Measurements from ENCODE around the gene PROX2.

PROX2 gene

GRCh38 chr14:74913393-74913910 is 37.5 kb upstream of the PROX2 start:
- Mint-ChIP-seq H3K9me3 (no peaks in the 10 kb centered on the region), H3K4me1 (no peaks in the 10 kb centered on the region), H3K27me3 (no peaks in the 10 kb centered on the region), H3K4me3 (no peak overlapping the region), H3K36me3 (no peaks in the 10 kb centered on the region), H3K27ac (no peak overlapping the region)
- DNase-seq (ENCODE audit: low spot score in 2 of 2) (no peak), ATAC-seq (ENCODE audit: low read depth) (no peak)

DNA sequence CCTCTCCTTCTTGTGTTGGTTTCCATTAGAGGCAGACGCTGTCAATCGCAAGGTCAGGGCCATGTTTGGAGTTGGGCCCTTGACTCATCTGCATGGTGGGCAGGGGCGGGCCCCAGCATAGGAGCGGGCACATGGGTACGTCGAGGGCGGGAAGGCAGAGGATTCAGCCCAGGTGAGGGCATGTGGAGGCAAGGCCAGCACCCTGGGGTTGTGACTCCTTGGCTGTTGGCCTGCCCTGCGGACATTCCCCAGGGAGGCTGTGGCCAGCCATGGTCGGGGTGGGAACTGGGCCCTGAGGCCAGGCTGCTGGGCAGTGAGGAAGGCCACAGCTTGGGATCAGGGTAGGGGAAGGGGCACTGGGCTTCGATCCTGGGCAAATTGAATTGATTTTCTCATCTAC is 36.9 kb upstream of the PROX2 start:
- H3K9me3 Mint-ChIP-seq = no peaks in the 10 kb centered on the region
- no peak overlapping the region for H3K4me3 Mint-ChIP-seq
- peaks cover under 1% of the 10 kb centered on the region for H3K4me1 Mint-ChIP-seq
- ATAC-seq (ENCODE audit: low read depth) (no peak), DNase-seq (ENCODE audit: low spot score in 2 of 2) (no peak)
- no peaks in the 10 kb centered on the region for H3K27me3 Mint-ChIP-seq
- H3K27ac Mint-ChIP-seq = no peak overlapping the region
- H3K36me3 Mint-ChIP-seq = no peaks in the 10 kb centered on the region

GRCh38 chr14:74912111-74912510 is 36.2 kb upstream of the PROX2 start:
- H3K36me3 Mint-ChIP-seq = no peaks in the 10 kb centered on the region
- DNase-seq (ENCODE audit: low spot score in 2 of 2) (no peak), ATAC-seq (ENCODE audit: low read depth) (no peak)
- H3K27ac Mint-ChIP-seq = no peak overlapping the region
- no peaks in the 10 kb centered on the region for H3K27me3 Mint-ChIP-seq
- H3K4me1 Mint-ChIP-seq = peaks cover 7% of the 10 kb centered on the region
- no peak overlapping the region for H3K4me3 Mint-ChIP-seq
- no peaks in the 10 kb centered on the region for H3K9me3 Mint-ChIP-seq

- peaks cover 8% of the 10 kb centered on the region for H3K4me1 Mint-ChIP-seq
- no peak overlapping the region for H3K4me3 Mint-ChIP-seq
- H3K36me3 Mint-ChIP-seq = no peaks in the 10 kb centered on the region
- ATAC-seq (ENCODE audit: low read depth) (no peak), DNase-seq (ENCODE audit: low spot score in 2 of 2) (no peak)
- no peak overlapping the region for H3K27ac Mint-ChIP-seq
- H3K9me3 Mint-ChIP-seq = no peaks in the 10 kb centered on the region
- no peaks in the 10 kb centered on the region for H3K27me3 Mint-ChIP-seq
These were observed 35.8 kb upstream of the PROX2 start for GRCh38 chr14:74911704-74912103.

DNA sequence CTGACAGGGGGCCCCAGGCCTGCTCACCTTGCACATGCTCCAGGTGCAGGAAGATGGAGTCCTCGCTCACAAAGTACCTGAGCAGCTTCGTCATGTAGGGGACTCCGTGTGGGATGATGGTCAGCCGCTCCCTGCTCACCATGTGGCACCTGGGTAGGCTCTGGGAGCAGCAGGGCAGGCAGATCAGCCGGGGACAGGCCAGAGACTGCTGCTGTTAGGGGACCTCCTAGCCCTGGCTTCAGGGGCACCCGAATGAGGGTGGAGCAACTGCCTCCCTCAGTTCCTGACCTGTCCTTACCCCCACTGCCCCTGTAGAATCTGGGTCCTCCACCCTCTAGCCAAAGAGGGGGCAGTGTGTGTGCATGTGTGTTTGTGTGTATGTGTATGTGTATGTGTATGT is 35.3 kb upstream of the PROX2 start:
- no peak for DNase-seq (ENCODE audit: low spot score in 2 of 2)
- H3K36me3 Mint-ChIP-seq = no peaks in the 10 kb centered on the region
- ATAC-seq (ENCODE audit: low read depth) = no peak
- H3K4me3 Mint-ChIP-seq = no peak overlapping the region
- H3K4me1 Mint-ChIP-seq = peaks cover 8% of the 10 kb centered on the region
- no peak overlapping the region for H3K27ac Mint-ChIP-seq
- H3K9me3 Mint-ChIP-seq = no peaks in the 10 kb centered on the region
- no peaks in the 10 kb centered on the region for H3K27me3 Mint-ChIP-seq

DNA sequence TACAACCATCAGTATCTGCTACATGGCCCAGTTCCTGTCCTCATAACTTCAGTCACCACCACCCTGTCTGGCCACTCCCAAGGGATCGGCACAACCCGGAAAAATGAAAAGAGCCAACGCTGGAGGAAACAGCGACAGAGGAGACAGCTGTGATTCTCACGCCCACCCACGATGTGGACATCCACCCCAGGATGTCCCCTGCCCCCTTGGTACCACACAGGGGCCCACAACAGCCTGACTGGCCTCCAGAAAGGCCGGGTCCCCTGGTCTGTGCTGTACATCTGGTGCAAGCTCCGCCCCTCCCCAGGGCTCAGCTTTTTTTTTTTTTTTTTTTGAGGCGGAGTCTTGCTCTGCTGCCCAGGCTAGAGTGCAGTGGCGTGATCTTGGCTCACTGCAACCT is 34.6 kb upstream of the PROX2 start:
- H3K4me3 Mint-ChIP-seq = no peak overlapping the region
- H3K27ac Mint-ChIP-seq = no peak overlapping the region
- H3K4me1 Mint-ChIP-seq = peaks cover 8% of the 10 kb centered on the region
- H3K9me3 Mint-ChIP-seq = no peaks in the 10 kb centered on the region
- DNase-seq (ENCODE audit: low spot score in 2 of 2) (no peak), ATAC-seq (ENCODE audit: low read depth) (no peak)
- no peaks in the 10 kb centered on the region for H3K27me3 Mint-ChIP-seq
- no peaks in the 10 kb centered on the region for H3K36me3 Mint-ChIP-seq

DNA sequence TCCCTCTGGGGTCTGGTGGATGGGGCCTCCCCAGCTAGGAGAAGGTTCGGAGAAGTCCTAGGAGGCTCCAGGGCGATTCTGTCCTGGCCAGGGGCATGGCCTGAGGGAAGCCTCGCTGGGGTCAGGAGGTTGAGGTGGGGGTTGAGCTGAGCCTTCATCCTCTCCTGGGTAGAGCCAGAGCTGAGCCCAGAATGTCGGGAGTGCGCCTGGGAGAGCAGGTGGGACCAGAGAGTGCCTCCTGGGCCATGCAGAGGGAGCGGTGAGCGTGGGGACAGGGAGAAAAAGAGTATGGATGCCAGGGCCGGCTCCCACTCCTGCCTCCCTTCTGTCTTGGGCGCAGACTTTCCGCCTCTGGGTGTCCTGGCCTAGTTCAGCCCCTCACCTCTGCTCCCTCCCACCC is 34.0 kb upstream of the PROX2 start:
- Mint-ChIP-seq H3K27me3 (no peaks in the 10 kb centered on the region), H3K27ac (no peak overlapping the region), H3K9me3 (no peaks in the 10 kb centered on the region), H3K36me3 (no peaks in the 10 kb centered on the region), H3K4me3 (no peak overlapping the region), H3K4me1 (peaks cover 9% of the 10 kb centered on the region)
- ATAC-seq (ENCODE audit: low read depth) (no peak), DNase-seq (ENCODE audit: low spot score in 2 of 2) (no peak)

GRCh38 chr14:74909501-74909900 is 33.6 kb upstream of the PROX2 start:
- H3K4me3 Mint-ChIP-seq = no peak overlapping the region
- no peaks in the 10 kb centered on the region for H3K27me3 Mint-ChIP-seq
- peaks cover 13% of the 10 kb centered on the region for H3K4me1 Mint-ChIP-seq
- H3K9me3 Mint-ChIP-seq = no peaks in the 10 kb centered on the region
- no peak for ATAC-seq (ENCODE audit: low read depth)
- H3K36me3 Mint-ChIP-seq = no peaks in the 10 kb centered on the region
- no peak for DNase-seq (ENCODE audit: low spot score in 2 of 2)
- no peak overlapping the region for H3K27ac Mint-ChIP-seq

DNA sequence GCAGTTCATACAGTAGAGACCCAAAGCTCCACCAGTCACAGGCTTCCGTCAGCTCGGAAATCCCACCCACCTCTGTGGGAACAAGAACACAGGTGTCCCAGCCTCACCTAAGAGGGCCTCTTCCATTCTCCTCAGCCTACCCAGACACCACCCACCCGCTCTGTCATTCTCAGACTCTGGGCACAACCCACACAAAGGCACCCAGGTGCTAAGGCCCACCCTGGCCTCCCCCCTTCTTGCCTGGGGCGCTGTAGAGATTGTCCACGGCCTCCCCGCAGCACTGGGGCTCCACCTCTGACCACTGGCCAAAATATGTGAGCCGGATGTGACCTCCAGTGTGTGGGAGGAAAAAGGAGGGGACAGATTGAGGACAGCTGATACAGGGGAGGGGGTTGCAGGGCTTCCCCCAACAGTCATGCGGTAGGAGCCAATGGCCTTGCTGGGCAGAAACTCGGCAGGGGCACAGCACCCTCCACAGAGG is 33.0 kb upstream of the PROX2 start:
- no peaks in the 10 kb centered on the region for H3K36me3 Mint-ChIP-seq
- no peak overlapping the region for H3K27ac Mint-ChIP-seq
- H3K4me1 Mint-ChIP-seq = peaks cover 17% of the 10 kb centered on the region
- DNase-seq (ENCODE audit: low spot score in 2 of 2) = no peak
- no peaks in the 10 kb centered on the region for H3K27me3 Mint-ChIP-seq
- no peaks in the 10 kb centered on the region for H3K9me3 Mint-ChIP-seq
- ATAC-seq (ENCODE audit: low read depth) = no peak
- H3K4me3 Mint-ChIP-seq = no peak overlapping the region

DNA sequence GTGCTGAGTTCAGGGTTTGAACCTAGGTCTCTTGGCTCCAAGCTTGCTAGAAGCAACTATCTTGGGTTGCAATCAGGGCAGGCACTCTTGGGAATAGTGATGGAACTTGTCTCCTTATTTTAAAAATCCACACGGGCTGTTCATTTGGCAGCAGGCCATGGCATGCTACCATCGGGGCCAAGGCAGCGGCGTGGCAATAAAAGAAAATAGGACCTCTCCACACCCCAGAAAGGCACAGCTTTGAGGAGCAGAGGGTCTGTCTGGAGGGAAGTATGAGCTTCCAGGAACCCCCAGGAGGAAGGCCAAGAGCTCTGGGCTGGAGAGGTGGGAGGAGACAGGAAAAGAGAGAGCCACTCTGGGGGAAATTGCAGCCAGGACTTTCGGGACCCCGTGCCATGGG is 31.8 kb upstream of the PROX2 start:
- no peak overlapping the region for H3K4me3 Mint-ChIP-seq
- ATAC-seq (ENCODE audit: low read depth) = no peak
- no peak overlapping the region for H3K27ac Mint-ChIP-seq
- no peak for DNase-seq (ENCODE audit: low spot score in 2 of 2)
- H3K27me3 Mint-ChIP-seq = no peaks in the 10 kb centered on the region
- H3K9me3 Mint-ChIP-seq = no peaks in the 10 kb centered on the region
- peaks cover 26% of the 10 kb centered on the region for H3K4me1 Mint-ChIP-seq
- H3K36me3 Mint-ChIP-seq = no peaks in the 10 kb centered on the region

DNA sequence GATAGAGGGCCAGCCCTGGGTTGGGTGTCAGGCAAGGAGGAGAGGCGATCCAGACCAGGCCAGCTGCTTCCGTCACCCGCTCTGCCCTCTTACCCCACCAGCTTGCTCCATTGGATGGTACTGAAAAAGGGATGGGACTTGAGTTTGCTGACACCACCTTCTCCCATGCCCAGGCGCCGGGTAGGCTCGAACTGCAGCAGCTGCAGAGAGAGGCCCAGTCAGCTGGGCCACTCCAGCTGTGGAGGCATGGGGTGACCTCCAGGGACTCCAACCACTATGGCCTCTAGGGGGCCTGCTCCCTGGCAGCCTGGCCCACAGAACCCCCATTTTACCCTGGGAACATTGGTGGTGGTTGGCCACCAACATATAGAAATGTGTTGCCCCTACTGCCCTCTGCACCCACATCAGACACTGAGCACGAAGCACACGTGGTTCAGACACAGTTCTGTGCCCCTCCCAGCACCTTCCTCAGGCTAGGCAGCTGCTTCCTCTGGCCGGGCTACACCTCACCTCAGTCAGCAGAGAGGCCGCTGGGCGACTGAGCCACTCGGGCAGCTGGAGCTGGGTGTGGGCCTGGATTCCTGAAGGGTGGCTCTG is 31.1 kb upstream of the PROX2 start:
- no peaks in the 10 kb centered on the region for H3K9me3 Mint-ChIP-seq
- peaks cover 29% of the 10 kb centered on the region for H3K4me1 Mint-ChIP-seq
- H3K27me3 Mint-ChIP-seq = no peaks in the 10 kb centered on the region
- ATAC-seq (ENCODE audit: low read depth) (peak; percentile 71), DNase-seq (ENCODE audit: low spot score in 2 of 2) (no peak)
- H3K36me3 Mint-ChIP-seq = peaks cover 5% of the 10 kb centered on the region
- H3K27ac Mint-ChIP-seq = no peak overlapping the region
- no peak overlapping the region for H3K4me3 Mint-ChIP-seq

- peak; percentile 78 to 83 for DNase-seq (ENCODE audit: low spot score in 2 of 2)
- Mint-ChIP-seq H3K27me3 (no peaks in the 10 kb centered on the region), H3K27ac (peak overlapping the region; percentile 77), H3K9me3 (no peaks in the 10 kb centered on the region), H3K4me3 (no peak overlapping the region), H3K4me1 (peaks cover 29% of the 10 kb centered on the region), H3K36me3 (peaks cover 5% of the 10 kb centered on the region)
- peak; percentile 71 for ATAC-seq (ENCODE audit: low read depth)
These were observed 29.7 kb upstream of the PROX2 start for GRCh38 chr14:74905595-74906142.

DNA sequence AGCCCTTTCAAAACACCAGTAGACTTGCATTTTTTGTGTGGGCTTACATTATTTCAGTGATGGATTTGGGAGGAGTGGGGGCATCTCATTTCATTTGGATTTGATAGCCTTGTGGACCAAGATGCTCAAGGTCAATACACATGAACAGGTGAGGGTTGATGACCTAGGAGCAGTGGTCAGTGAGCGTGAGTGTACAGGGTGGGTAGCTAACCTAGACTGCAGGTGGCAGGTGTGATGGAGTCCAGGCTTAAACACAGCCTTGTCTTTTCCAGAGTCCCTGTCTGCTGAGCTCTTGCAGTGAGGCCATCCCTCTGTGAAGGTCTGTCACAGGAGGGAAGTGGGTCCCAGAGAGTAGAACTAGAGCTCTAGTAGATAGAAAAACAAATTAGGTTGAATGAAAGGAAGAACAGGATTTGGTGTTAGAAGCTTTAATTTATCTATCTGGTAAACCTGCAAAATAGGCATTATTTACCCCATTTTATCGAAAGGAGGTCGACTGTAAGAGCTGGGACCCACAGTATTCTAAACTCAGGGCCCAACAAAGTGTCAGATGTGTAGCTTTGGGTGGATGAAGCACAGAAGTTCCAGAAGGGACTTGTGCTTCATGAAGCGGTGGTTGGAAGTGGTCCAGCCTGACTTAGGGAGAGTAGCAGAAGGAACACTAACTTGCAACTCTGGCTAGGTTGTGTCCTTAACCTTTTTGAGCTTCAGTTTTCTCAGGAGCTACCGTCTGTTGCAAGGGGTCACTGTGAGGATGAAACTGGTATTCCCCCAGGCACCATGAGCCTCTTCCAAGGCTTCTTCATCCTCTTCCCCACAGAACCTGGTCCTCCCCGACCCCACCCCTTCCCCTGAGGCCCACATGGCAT is 28.9 kb upstream of the PROX2 start:
- ATAC-seq (ENCODE audit: low read depth) (no peak), DNase-seq (ENCODE audit: low spot score in 2 of 2) (no peak)
- Mint-ChIP-seq H3K4me3 (no peak overlapping the region), H3K27ac (peak overlapping the region; percentile 77), H3K9me3 (no peaks in the 10 kb centered on the region), H3K27me3 (no peaks in the 10 kb centered on the region), H3K4me1 (peaks cover 29% of the 10 kb centered on the region), H3K36me3 (peaks cover 9% of the 10 kb centered on the region)

- H3K36me3 Mint-ChIP-seq = peaks cover 21% of the 10 kb centered on the region
- H3K4me3 Mint-ChIP-seq = no peak overlapping the region
- ATAC-seq (ENCODE audit: low read depth) (peak; percentile 23), DNase-seq (ENCODE audit: low spot score in 2 of 2) (no peak)
- peaks cover 29% of the 10 kb centered on the region for H3K4me1 Mint-ChIP-seq
- no peaks in the 10 kb centered on the region for H3K9me3 Mint-ChIP-seq
- H3K27ac Mint-ChIP-seq = peak overlapping the region; percentile 62
- no peaks in the 10 kb centered on the region for H3K27me3 Mint-ChIP-seq
These were observed 27.2 kb upstream of the PROX2 start for GRCh38 chr14:74902941-74903705.

All from memory B cell (primary cell).